SU-DHL-6 (cell line): Measurements from ENCODE around the gene SLC25A1.

ENCODE experiments used
- CTCF ChIP-seq: fragments of 200-600 bp; sonication (generic); IDR thresholded peaks from one replicate; pipeline ENCODE4 v1.5.1; 2017; ENCODE audit warnings: antibody characterized with exemption, mild to moderate bottlenecking, low read length, moderate library complexity; ENCODE audit not compliant: insufficient read depth, poor library complexity, severe bottlenecking
- EZH2phosphoT487 ChIP-seq: fragments of 200-600 bp; sonication (generic), shearing (Covaris generic); conservative IDR thresholded peaks from 2 replicates; pipeline ENCODE4 v1.6.1; 2018; ENCODE audit warnings: mild to moderate bottlenecking, antibody characterized with exemption, low read length, moderate library complexity, mixed read lengths

- TF ChIP-seq CTCF: no peak
- no peak for TF ChIP-seq EZH2phosphoT487
Measured at GRCh38 chr22:19147195-19147780, 31.2 kb downstream of the SLC25A1 start.
